ENCODE measurements around the gene TSHZ2.
"Not testable (repeated sequence)": the region's sequence is repeated elsewhere in the genome, so short reads cannot be mapped to it uniquely, and the experiment has no call there.

The TSHZ2 gene

GRCh38 chr20:53428996-53429395 is 456.8 kb downstream of the TSHZ2 start:
- no peaks in the 10 kb centered on the region for H4K20me1 ChIP-seq (ENCODE audit: insufficient read depth)
- no peak for TF ChIP-seq CTCF (conservative IDR thresholded peaks at IDR 0.05; ENCODE audit: low read depth, low read length)
- H3K79me2 ChIP-seq (ENCODE audit: insufficient read depth, low read depth), result no peaks in the 10 kb centered on the region
- H3K27me3 ChIP-seq (ENCODE audit: insufficient read depth, low read depth), result no peaks in the 10 kb centered on the region
- H2AFZ ChIP-seq (ENCODE audit: low read depth), result no peak overlapping the region
- H3K4me3 ChIP-seq (IDR thresholded peaks at IDR 0.05; ENCODE audit: insufficient read depth, low read depth, low read length), result no peak overlapping the region
- H3K4me2 ChIP-seq, result no peak overlapping the region
- H3K36me3 ChIP-seq (ENCODE audit: insufficient read depth), result no peaks in the 10 kb centered on the region
- no peak overlapping the region for H3K27ac ChIP-seq
- no peaks in the 10 kb centered on the region for H3K4me1 ChIP-seq (ENCODE audit: low read depth, poor library complexity, severe bottlenecking)
- H3K9ac ChIP-seq, result no peak overlapping the region

- no peaks in the 10 kb centered on the region for H3K27me3 ChIP-seq (ENCODE audit: insufficient read depth, low read depth)
- no peak for TF ChIP-seq CTCF (conservative IDR thresholded peaks at IDR 0.05; ENCODE audit: low read depth, low read length)
These were observed 462.5 kb downstream of the TSHZ2 start for GRCh38 chr20:53434662-53435061.

GRCh38 chr20:53436927-53437326 is 464.8 kb downstream of the TSHZ2 start:
- not testable (repeated sequence) for H3K79me2 ChIP-seq (ENCODE audit: insufficient read depth, low read depth); H3K4me3 ChIP-seq (IDR thresholded peaks at IDR 0.05; ENCODE audit: insufficient read depth, low read depth, low read length); H4K20me1 ChIP-seq (ENCODE audit: insufficient read depth); H3K36me3 ChIP-seq (ENCODE audit: insufficient read depth); H3K27ac ChIP-seq; H3K4me2 ChIP-seq; H2AFZ ChIP-seq (ENCODE audit: low read depth); H3K9ac ChIP-seq; H3K4me1 ChIP-seq (ENCODE audit: low read depth, poor library complexity, severe bottlenecking); H3K27me3 ChIP-seq (ENCODE audit: insufficient read depth, low read depth)

More at GRCh38 chr20:53434662-53435061, 462.5 kb downstream of the TSHZ2 start:
- no peaks in the 10 kb centered on the region for H4K20me1 ChIP-seq (ENCODE audit: insufficient read depth)
- H3K4me2 ChIP-seq, result no peak overlapping the region
- no peaks in the 10 kb centered on the region for H3K36me3 ChIP-seq (ENCODE audit: insufficient read depth)
- no peak overlapping the region for H3K9ac ChIP-seq
- no peaks in the 10 kb centered on the region for H3K79me2 ChIP-seq (ENCODE audit: insufficient read depth, low read depth)
- H3K27ac ChIP-seq, result no peak overlapping the region
- no peaks in the 10 kb centered on the region for H3K4me1 ChIP-seq (ENCODE audit: low read depth, poor library complexity, severe bottlenecking)
- no peak overlapping the region for H3K4me3 ChIP-seq (IDR thresholded peaks at IDR 0.05; ENCODE audit: insufficient read depth, low read depth, low read length)
- H2AFZ ChIP-seq (ENCODE audit: low read depth), result no peak overlapping the region

GRCh38 chr20:53438368-53438767 is 466.2 kb downstream of the TSHZ2 start:
- Histone ChIP-seq H3K27me3 (ENCODE audit: insufficient read depth, low read depth) (no peaks in the 10 kb centered on the region), H3K27ac (no peak overlapping the region), H3K4me2 (no peak overlapping the region), H3K9ac (no peak overlapping the region), H3K79me2 (ENCODE audit: insufficient read depth, low read depth) (no peaks in the 10 kb centered on the region), H3K4me3 (IDR thresholded peaks at IDR 0.05; ENCODE audit: insufficient read depth, low read depth, low read length) (no peak overlapping the region), H4K20me1 (ENCODE audit: insufficient read depth) (no peaks in the 10 kb centered on the region), H3K36me3 (ENCODE audit: insufficient read depth) (no peaks in the 10 kb centered on the region), H2AFZ (ENCODE audit: low read depth) (no peak overlapping the region), H3K4me1 (ENCODE audit: low read depth, poor library complexity, severe bottlenecking) (no peaks in the 10 kb centered on the region)
- no peak for TF ChIP-seq CTCF (conservative IDR thresholded peaks at IDR 0.05; ENCODE audit: low read depth, low read length)

- Histone ChIP-seq H3K4me1 (ENCODE audit: low read depth, poor library complexity, severe bottlenecking) (no peaks in the 10 kb centered on the region), H4K20me1 (ENCODE audit: insufficient read depth) (no peaks in the 10 kb centered on the region), H3K79me2 (ENCODE audit: insufficient read depth, low read depth) (no peaks in the 10 kb centered on the region), H3K4me2 (no peak overlapping the region), H3K36me3 (ENCODE audit: insufficient read depth) (no peaks in the 10 kb centered on the region), H3K27me3 (ENCODE audit: insufficient read depth, low read depth) (no peaks in the 10 kb centered on the region), H3K27ac (no peak overlapping the region), H3K4me3 (IDR thresholded peaks at IDR 0.05; ENCODE audit: insufficient read depth, low read depth, low read length) (no peak overlapping the region), H3K9ac (no peak overlapping the region), H2AFZ (ENCODE audit: low read depth) (no peak overlapping the region)
- no peak for TF ChIP-seq CTCF (conservative IDR thresholded peaks at IDR 0.05; ENCODE audit: low read depth, low read length)
These were observed 466.9 kb downstream of the TSHZ2 start for GRCh38 chr20:53439046-53439445.
